ENCODE measurements around the gene IL22RA2. TPM values are rescaled to one million over a fixed set of nuclear protein-coding genes. Genes with fewer than 3 reads are reported as not detected.

Gene IL22RA2
- total and polyA plus RNA-seq, 9 of the 15 experiments (the other 6 are each of a cell fraction or from before 2014, with no cell fraction given) = 0.03 TPM; not detected in 8

GRCh38 chr6:137219664-137220252 is 46.3 kb upstream of the IL22RA2 start:
- CTCF ChIA-PET (ENCODE audit: low intra/inter-chr PET ratio) = no interaction called here
- no peak for DNase-seq (ENCODE audit: extremely low read depth in 1 of 4, low spot score in 3 of 4)
- no peaks in the 10 kb centered on the region for H3K27me3 ChIP-seq (ENCODE audit: control insufficient read depth in 2 of 2, insufficient read depth in 2 of 2, low read length in 2 of 2)
- H3K9ac ChIP-seq (ENCODE audit: insufficient read depth in 1 of 2, low read depth in 2 of 2, low read length in 2 of 2) = peak overlapping the region; percentile 73 to 94; a peak in 3 of 4 replicates
- H3K9me3 ChIP-seq (replicated peaks; ENCODE audit: control insufficient read depth, insufficient read depth, low read depth, low read length) = no peaks in the 10 kb centered on the region
- H3K4me1 ChIP-seq (replicated peaks in 1 of 2; ENCODE audit: control insufficient read depth in 2 of 2, insufficient read depth in 2 of 2, low read length in 2 of 2) = peaks cover 14 to 43% of the 10 kb centered on the region in 2 experiments
- H3K27ac ChIP-seq (ENCODE audit: extremely low read depth, low read depth, low read length) = peak overlapping the region; percentile 77; the same call in 2 of the 3 replicates
- 56% methylated on average over 6 of the region's 6 CpGs for WGBS (ENCODE audit: insufficient coverage, low coverage, missing lambda C conversion rate)
- peaks cover 4% of the 10 kb centered on the region; the same call in 1 of the 2 replicates for H4K20me1 ChIP-seq (replicated peaks; ENCODE audit: control insufficient read depth, insufficient read depth, low read length)
- no peaks in the 10 kb centered on the region for H3K36me3 ChIP-seq (ENCODE audit: control insufficient read depth, insufficient read depth, low read length)
- no TSS peak for BruUV-seq (replicated peaks)
- no peaks in the 10 kb centered on the region for H3K9me1 ChIP-seq (ENCODE audit: control insufficient read depth, insufficient read depth, low read length)
- H3K4me2 ChIP-seq (ENCODE audit: insufficient read depth, low read length) = peak overlapping the region; percentile 99
- peaks cover 44% of the 10 kb centered on the region for H3K79me2 ChIP-seq (ENCODE audit: control insufficient read depth, insufficient read depth, low read length)
- peak overlapping the region; percentile 79 for H3K4me3 ChIP-seq
- no peak for ATAC-seq
- FAIRE-seq = no peak
- in situ Hi-C loops (cut with MboI) (no loop called here), intact Hi-C loops (cut with micrococcal nuclease) (no loop called here)
- H2AFZ ChIP-seq (ENCODE audit: low read depth, low read length) = peak overlapping the region; percentile 99
- POLR2A ChIA-PET = interaction anchor here (0.5 kb wide), 1 partner anchor 197 kb away, joined by 3 read pairs; no protein-coding TSS in a partner anchor
- TF ChIP-seq ZNF76 (CRISPR knock-in tag; IDR thresholded peaks at IDR 0.05; ENCODE audit: borderline replicate concordance) = 0 out of 2 replicates have a peak, but pooled peaks have one; percentile 50
- 0 out of 2 replicates have a peak, but pooled peaks have one; percentile 8 for TF ChIP-seq ZBTB17 (CRISPR knock-in tag; IDR thresholded peaks at IDR 0.05)
- TF ChIP-seq NR2C2 (CRISPR knock-in tag; IDR thresholded peaks at IDR 0.05) = no peak
- peak; percentile 93 for TF ChIP-seq NR2C2 (tag; IDR thresholded peaks at IDR 0.05)
- no peak for TF ChIP-seq POLR2A (conservative IDR thresholded peaks at IDR 0.05)
- TF ChIP-seq ZNF407 (IDR thresholded peaks at IDR 0.05; ENCODE audit: low read depth) = no peak
- TF ChIP-seq RBM22 (IDR thresholded peaks at IDR 0.05; ENCODE audit: low read depth, low read length, poor library complexity, severe bottlenecking) = no peak
- no peak for TF ChIP-seq SREBF1 (IDR thresholded peaks at IDR 0.05; ENCODE audit: borderline replicate concordance, low read depth, low read length)
- TF ChIP-seq POLR2B (IDR thresholded peaks at IDR 0.05; ENCODE audit: low read depth, partially characterized antibody) = no peak
- TF ChIP-seq, protein P1, sequence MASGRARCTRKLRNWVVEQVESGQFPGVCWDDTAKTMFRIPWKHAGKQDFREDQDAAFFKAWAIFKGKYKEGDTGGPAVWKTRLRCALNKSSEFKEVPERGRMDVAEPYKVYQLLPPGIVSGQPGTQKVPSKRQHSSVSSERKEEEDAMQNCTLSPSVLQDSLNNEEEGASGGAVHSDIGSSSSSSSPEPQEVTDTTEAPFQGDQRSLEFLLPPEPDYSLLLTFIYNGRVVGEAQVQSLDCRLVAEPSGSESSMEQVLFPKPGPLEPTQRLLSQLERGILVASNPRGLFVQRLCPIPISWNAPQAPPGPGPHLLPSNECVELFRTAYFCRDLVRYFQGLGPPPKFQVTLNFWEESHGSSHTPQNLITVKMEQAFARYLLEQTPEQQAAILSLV (tag; IDR thresholded peaks at IDR 0.05) = no peak

Measured in K562 (cell line).